ENCODE measurements around the gene SERINC5.

- TF ChIP-seq POLR2A (IDR thresholded peaks at IDR 0.05; ENCODE audit: extremely low read depth, insufficient read length) (no peak), CTCF (IDR thresholded peaks at IDR 0.05; ENCODE audit: low read depth, low read length) (no peak), MAX (IDR thresholded peaks at IDR 0.05; ENCODE audit: low read depth, low read length) (no peak)
These were observed 133.3 kb downstream of the SERINC5 start for GRCh38 chr5:80122579-80122978.

All from NB4 (cell line).